ENCODE results near the gene XYLT1.

GRCh38 chr16:17104654-17105053 lies 366.1 kb downstream of the XYLT1 start:
- TF ChIP-seq ZNF157 (tag by site-specific recombination; IDR thresholded peaks at IDR 0.05) (no peak), CTCF (tag by site-specific recombination; IDR thresholded peaks at IDR 0.05) (no peak), ZBTB26 (tag by site-specific recombination; optimal IDR thresholded peaks at IDR 0.05) (no peak), YY1 (tag by site-specific recombination; IDR thresholded peaks at IDR 0.05) (no peak), ZNF214 (tag by site-specific recombination; IDR thresholded peaks at IDR 0.05; ENCODE audit: borderline replicate concordance) (no peak), ZNF133 (tag by site-specific recombination; IDR thresholded peaks at IDR 0.05) (no peak), AEBP2 (tag by site-specific recombination; IDR thresholded peaks at IDR 0.05; ENCODE audit: borderline replicate concordance) (no peak), ZNF175 (tag by site-specific recombination; IDR thresholded peaks at IDR 0.05) (no peak), ZNF645 (tag by site-specific recombination; IDR thresholded peaks at IDR 0.05) (no peak), HOXA7 (CRISPR knock-in tag; IDR thresholded peaks at IDR 0.05; ENCODE audit: borderline replicate concordance) (no peak), ZNF280C (tag by site-specific recombination; IDR thresholded peaks at IDR 0.05) (no peak)

Measured in HEK293 (cell line).